GM18519 (cell line): Measurements from ENCODE around the gene RPL36.

Experiments used
- ATAC-seq: cut with Tn5 transposase; IDR thresholded peaks from one replicate; pipeline ENCODE4 v1.9.1; 2021; ENCODE audit warnings: mild to moderate bottlenecking, moderate library complexity; ENCODE audit not compliant: unreplicated experiment, low FRiP score

RPL36 gene

DNA sequence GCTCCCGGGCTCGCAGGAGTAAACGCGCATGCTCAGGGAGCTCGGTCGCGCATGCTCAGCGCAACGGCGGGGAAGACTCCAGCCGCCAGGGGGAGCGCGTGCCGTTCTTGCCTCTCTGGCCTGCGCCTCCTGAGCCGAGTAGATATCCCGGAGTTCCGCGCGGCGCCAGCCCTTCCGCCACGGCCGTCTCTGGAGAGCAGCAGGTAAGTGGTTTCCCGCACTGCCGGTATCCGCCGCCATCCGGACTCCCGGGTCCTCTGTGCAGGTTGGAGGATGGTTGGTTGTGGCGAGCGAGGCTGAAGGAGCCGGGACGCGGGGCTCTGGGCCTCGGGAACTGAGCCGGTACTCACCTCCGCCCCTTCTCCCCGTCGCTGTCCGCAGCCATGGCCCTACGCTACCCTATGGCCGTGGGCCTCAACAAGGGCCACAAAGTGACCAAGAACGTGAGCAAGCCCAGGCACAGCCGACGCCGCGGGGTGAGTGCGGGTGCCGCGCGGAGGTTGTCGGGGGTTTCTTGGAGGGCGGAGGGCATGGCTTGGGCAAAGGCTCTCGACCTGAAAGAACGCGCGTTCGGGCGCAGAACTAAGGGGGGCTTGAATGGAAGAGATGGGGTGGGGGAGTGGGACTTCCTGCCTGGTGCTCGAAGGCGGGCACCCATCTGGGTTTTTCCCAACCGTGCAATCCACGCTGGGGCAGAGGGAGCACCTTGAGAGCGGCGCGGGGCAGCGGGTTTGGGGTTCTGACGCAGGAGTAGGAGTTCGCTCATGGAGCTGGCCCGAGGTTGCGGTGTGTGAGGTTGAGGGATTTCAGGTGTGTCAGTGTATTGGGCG is at the start of gene RPL36:
TSS of gene RPL36 (plus strand) at position 171 of the 830 bp plus-strand sequence. CDS start at position 384, 213 bp downstream.
- no peak for ATAC-seq

DNA sequence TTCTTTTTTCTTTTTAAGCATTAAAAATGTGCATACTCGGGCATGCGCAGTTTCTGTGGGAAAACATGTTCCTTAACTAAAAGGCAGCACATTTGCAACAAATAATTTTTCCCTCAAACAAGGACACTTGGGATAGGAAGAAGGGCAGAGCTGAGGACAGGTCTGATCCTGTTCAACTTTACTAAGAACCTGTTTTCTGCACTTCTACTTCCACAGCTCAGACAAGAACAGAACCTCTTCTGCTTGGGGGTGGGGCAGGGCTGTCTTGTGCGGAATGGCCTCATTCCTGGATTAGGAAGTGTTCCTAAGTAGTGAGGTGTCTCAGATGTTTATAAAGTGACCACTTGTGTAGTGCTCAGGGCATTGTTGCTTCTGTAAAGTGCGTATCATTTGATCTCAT is 48.9 kb upstream of the RPL36 start:
- ATAC-seq, result no peak

DNA sequence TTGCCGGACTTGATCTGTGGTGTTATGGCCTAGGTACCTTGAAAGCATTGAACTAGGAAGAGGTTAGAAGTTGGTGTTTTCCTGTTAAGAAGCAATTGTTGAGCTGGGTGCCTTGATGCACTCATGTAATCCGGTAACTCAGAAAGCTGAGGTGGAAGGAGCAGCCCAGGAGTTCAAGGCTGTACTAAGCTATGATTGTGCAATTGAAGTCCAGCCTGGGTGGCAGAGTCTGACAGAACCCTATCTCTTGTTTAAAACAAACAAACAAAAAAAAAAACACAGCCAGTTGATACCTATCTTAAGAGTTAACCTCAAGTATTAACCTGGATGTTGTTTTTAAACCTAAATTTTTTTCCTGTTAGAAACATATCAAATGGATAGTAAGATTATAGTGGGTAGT is 47.9 kb upstream of the RPL36 start:
- no peak for ATAC-seq

DNA sequence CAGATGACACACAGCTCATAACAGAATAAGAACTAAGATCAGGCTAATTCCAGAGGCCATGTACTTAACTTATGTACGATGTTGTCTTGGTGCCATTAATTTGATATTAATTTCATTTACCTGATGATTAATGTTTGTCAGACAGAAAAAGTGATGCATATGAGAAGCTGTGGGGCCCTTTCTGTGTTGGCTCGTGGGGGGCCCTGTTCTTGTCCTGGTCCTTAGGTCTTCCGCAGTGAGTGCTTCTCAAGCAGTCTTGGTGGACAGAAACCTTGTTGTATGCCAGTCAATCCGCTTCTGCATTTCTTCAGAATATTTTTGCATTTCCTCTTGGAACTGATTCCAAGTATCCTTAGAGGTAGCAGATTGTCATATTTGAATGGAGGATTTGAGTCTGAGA is 47.0 kb upstream of the RPL36 start:
- ATAC-seq, result no peak

DNA sequence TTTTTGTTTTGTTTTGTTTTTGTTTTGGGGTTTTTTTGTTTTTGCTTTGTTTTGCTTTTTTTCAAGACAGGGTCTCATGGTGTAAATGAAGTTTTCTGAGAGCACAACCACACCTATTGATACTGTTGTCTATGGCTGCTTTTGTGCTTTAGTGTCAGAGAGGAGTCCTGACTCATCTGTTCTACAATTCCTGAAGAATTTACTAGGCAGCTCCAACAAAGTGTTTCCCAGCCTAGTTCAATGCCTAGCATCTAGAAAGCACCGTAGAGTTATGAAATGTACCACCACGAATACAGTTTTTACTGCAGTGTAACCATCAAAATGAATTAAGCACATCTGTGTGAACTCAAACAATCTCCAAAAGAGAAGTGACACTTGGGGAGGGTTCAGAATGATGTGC is 46.1 kb upstream of the RPL36 start:
- no peak for ATAC-seq

DNA sequence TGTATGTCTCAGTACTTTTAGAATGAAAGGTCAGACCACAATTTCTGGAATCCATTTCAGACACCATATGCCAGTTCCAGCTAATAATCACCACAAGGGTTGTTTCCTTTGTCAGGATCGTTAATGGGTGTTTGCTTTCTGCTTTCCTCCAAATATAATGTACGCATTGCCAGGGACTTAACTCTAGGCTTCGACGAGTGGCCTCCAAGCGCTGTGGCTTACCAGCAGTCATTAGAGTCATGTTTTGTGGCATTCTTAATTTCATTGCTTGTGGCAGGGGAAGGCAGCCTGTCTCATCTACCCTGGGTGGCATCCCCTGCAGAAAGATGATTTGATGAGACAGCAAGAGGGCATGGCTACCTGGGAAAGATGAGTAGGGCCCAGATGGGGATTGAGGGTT is 44.7 kb upstream of the RPL36 start:
- ATAC-seq, result no peak

DNA sequence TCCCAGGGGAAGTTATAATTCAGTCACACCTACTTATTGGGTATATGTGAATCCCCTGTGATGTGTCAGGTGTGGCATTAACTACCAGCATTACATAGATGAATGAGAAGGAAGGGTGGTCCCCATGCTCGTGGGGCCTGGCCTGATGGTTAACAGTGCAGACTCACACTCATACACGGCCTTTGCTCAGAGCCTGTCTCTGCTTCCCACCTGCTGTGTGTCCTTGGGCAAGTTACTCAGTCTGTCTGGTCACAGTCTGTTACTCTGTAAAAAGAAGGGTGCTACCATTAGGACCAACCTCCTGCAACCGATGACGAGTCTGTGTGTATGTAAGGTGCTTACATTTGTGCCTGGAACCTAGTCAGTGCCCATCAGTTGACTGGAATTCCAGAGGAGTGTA is 43.4 kb upstream of the RPL36 start:
- no peak for ATAC-seq

DNA sequence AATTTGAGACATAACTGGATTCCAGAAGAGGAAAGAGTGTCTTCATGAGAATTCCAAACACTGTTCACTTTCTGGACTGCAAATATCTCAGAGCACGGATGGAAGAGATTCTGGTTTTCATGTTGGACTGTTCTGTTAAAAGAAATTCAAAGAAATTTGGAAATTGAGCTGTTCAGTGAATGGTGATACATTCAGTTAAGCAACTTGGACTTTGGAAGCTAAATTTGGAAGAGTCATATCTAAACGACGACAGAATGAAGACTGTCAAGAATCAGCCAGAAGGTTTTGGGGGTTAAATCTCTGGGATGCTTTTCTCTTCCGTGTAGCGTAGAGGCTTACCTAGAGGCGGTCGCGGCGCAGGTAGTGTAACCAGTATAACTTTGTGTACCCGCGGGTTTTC is 41.6 kb upstream of the RPL36 start:
- no peak for ATAC-seq

DNA sequence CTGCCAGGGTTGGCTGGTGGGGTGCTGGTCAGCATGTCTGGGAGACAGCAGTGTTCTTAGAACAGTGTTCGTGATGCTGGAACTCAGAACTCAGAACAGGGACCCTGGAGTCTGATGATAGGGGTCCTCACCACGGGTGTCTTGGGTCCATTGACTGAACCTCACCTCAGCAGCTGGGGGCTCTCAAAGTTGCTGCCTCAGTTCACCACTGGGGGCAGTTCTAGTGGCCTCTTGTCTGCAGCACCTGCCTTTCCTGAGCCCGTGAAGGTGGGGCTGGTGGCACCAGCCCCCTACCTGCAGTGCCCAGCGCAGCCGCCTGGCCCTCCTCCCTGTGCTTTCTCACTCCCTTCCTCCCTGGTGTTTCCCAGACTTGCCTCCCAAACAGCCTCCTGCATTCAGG is 38.7 kb upstream of the RPL36 start:
- no peak for ATAC-seq

DNA sequence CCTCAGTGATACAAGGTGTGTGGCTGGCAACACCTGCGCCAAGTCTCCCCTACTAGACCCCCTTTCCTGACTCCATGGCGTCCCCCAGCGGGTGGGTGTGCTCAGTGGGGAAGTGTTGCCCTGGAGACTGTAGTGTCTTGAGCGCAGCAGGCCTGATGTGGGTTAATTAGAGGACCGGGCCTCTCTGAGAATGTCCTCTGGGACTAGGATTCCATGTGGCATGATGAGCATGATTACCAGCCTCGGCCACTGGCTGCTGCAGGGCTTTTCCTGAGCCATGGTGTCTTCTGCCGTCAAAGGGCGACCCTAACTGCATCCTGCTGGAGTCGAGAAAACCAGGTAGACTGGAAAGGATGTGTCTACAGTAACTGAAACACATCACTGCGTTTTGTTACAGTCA is 37.8 kb upstream of the RPL36 start:
- no peak for ATAC-seq

DNA sequence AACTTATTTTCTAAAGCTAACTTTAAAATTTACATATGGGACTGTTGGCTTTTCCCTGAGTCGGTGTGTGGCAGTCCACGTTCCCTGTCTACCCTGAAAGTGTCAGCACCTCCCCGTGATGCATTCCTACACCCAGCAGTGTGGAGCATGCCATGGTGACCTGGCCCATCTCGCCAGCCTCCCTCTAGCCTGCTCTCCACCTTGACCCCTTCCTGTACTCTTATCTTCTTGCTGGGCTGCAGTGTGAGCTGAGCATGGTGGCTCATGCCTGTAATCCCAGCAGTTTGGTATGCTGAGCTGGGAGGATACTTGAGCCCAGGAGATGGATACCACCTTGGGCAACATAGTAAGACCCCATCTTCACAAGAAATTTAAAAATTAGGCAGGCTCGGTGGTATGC is 35.2 kb upstream of the RPL36 start:
- no peak for ATAC-seq

DNA sequence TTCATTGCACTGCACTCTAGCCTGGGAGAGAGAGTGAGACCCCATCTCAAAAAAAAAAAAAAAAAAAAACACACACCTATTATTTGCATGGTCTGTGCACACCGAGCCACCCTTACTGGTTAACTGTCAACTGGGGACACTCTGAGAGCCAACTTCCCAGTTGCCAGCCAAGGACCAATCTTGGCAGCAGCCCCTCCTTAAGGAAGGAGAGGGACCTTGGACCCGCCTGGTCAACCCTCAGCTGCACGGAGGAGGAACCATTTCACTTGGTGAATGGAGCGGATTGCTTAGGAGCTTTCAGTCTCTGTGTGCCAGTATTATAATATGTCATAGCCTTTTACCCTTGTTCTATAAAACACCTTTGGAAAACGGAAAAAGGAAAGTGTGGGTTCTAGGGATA is 34.7 kb upstream of the RPL36 start:
- no peak for ATAC-seq

DNA sequence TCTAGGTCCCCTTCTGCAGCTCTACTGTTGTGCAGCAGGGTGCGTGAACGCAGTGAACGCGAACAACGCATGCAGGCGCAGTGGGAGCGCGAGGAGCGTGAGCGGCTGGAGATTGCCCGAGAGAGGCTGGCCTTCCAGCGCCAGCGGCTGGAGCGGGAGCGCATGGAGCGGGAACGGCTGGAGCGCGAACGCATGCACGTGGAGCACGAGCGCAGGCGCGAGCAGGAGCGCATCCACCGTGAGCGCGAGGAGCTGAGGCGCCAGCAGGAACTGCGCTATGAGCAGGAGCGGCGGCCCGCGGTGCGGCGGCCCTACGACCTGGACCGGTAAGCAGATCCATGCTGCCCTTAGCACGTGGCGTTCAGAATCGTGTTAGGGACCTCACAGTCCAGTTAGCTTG is 28.6 kb upstream of the RPL36 start:
- no peak for ATAC-seq

DNA sequence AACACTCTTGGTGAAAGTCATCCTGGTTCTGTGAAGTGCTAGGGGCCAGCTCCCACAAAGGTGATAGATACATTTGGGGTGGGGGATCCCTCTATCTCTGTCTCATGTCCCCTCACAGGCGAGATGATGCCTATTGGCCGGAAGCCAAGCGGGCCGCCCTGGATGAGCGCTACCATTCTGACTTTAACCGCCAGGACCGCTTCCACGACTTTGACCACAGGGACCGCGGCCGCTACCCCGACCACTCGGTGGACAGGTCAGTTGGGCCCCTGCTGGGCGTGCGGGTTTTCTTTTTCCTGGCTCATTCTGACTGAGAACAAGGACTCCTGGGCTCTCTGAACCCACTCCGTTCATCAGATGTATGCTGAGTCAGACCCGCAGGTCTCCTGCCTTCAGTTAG is 26.2 kb upstream of the RPL36 start:
- no peak for ATAC-seq

DNA sequence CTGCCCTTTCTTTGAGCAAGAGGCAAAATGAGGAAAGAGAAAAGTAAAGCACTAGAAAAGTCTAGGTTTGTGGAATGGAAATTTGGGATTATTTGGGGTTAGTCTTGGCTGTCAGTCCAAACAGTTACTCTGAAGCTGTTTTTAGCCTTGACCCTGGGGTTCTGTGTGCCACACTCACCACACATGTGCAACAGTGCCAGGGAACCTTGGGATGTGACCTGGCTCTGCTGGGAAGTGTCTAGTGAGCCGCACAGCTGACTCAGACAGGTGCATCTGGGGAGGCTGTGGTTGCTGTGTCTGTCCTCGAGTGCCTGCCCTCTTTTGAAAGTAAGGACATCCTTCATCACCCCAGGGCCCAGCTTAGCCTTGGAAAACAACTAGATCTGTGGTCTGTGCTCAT is 25.6 kb upstream of the RPL36 start:
- ATAC-seq, result no peak

DNA sequence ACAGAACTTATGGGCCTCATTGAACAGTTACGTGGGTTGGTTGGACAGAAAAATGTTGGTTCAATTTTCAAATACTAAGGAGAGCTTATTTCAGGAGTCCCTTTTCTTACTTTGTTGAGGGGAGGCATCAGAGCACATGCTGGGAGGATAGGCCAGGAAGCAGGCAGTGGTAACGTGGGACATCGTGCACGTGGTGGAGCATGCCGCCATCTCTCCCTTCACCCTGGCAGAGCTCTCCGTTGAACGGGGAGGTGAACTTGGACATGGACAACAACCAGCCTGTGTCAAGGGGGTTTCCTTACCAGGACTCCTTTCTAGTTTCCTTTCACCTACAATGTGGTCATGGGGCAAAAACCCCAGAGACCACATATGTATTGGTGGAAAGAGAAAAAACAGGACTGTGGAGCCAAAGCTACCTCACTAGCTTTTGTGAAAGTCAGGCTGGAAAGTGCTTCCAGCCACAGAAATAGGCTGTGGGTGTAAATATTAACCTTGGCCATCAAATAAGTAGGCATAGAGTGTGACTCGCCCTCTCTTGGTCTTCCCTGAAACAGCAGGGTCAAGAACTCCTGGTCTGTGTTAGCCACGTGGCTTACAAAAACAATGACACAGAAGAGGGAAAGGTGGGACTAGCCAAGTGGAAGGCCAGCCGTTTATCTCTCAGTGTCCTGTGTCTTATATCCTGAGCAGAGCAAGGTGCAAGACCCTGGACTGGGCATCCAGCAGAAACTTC is 24.1 kb upstream of the RPL36 start:
- ATAC-seq, result no peak

DNA sequence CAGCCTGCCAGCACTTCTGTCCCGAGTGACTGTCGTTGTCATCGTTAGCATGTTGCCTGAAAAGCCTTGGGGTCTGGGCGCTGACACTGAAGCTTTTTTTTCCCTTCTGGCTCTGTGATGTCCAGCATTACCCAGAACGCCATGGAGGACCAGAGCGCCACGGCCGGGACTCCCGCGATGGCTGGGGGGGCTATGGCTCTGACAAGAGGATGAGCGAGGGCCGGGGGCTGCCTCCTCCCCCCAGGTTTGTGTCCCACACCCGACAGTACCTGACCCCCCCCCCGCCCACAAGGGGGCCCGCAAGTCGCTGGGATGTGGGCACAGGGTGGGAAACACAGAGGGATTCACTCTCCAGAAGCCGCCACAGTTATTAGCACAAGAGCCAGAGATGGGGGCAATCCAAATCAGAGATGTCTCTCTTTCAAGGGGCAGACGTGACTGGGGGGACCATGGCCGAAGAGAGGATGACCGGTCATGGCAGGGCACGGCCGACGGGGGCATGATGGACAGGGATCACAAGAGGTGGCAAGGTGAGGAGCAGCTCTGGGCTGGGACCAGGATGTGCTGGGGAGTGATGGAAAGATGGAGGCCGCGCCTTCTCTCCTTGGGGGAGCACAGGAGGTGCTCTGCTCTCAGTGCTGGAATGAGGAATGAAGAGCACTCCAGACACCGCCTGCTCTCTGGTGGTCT is 23.0 kb upstream of the RPL36 start:
- no peak for ATAC-seq

DNA sequence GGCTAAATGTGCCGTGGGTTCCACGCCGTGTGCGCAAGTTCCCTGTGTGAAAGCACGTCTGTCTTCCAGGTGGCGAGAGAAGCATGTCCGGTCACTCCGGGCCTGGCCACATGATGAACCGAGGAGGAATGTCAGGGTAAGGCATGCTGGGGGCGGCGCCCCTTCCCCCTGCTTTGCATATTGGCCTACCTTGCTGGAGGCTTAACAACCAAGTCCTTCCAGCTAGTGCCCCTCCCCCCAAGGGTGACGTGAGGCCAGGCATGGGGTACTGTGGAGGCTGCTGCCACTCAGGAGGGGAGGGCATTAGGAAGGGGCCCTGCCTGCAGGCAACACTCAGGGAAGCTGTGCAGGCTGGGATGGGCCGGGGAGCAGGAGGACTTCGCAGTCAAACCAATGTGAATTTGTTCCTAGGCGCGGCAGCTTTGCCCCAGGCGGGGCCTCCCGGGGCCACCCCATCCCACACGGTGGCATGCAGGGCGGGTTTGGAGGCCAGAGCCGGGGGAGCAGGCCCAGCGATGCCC is 22.3 kb upstream of the RPL36 start:
- no peak for ATAC-seq

DNA sequence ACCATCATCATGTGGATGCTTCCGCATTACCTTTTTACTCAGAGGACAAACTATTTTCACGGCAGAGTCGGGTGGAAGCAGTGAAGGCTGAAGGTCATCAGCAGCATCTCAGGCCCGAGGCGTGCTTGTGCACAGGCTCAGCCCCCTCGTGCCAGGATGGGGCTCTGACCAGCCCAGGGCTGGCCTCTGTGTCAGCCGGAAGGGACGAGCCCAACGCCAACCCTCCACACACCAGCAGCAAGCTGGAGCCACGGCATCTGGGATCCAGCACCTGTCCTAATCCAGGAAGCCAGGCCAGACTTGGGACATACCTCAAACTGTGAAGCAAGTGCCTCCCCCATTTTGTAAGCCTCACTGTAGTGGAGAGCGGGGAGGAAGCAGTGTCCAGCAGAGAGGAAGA is 20.9 kb upstream of the RPL36 start:
- ATAC-seq, result no peak

DNA sequence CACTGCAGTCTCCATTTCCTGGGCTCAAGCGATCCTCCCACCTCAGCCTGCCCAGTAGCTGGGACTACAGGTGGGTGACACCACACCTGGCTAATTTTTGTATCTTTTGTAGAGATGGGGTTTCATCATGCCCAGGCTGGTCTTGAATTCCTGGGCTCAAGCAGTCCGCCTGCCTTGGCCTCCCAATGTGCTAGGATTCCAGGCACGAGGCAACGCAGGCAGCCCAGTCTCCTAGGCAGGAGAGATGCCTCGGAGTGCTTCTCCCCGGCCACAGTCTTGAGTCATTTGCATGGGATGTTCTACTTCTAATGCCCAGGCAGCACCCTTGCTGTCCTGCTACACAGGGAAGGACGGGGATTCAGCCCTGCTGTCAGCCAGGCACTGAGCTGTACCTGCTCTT is 18.5 kb upstream of the RPL36 start:
- no peak for ATAC-seq

DNA sequence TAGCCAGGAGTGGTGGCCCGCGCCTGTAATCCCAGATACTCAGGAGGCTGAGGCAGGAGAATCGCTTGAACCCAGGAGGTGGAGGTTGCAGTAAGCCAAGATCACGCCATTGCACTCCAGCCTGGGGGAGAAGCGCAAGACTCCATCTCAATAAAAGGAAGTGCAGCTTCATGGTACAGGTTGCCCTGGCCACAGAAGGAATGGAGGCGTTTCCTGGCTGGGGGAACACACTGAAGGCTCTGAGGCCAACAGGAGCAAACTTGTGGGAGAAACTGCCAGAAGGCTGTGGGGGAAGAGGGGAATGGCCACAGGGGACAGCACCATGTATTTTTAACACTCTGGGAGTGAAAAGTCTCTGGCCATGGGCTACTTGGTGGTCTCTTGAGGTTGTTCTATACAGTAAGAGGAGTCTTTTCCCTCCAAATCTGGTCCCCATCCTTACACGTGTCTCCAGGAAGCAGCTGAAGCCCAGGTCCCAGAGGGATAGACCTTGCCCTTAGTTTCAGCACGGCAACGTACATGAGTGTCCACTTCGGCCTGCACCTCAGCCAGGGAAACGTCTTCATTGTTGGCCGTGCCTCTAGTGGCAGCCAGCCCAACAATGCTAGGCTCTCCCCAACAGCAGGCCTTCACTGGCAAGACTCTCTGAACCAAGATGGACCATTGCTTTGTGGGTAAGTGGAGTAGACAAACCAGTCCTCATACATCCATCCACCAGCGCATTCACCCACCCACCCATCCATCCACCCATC is 17.2 kb upstream of the RPL36 start:
- no peak for ATAC-seq
